Esophagus muscularis mucosa (tissue), 4 donors: ENCODE results near the gene DCK. TPM values are rescaled to one million over a fixed set of nuclear protein-coding genes. Genes with fewer than 3 reads are reported as not detected.
"Not testable (repeated sequence)": the region's sequence is repeated elsewhere in the genome, so short reads cannot be mapped to it uniquely, and the experiment has no call there.

Experiments used
- DNase-seq: peaks from one replicate; pipeline ENCODE4 v3.0.0-alpha.2; 2017; ENCODE audit errors: extremely low spot score
- H3K27ac ChIP-seq, 4 donors: fragments of 200-600 bp; sonication (generic); replicated peaks in 1 of 4; 1 replicate in 3 of 4; 2 replicates in 1 of 4; pipeline ENCODE4 v1.5.1; 2016 to 2019; ENCODE audit warnings: mild to moderate bottlenecking in 1 of 4
- H3K27me3 ChIP-seq, 4 donors: fragments of 200-600 bp; sonication (generic); one replicate each; pipeline versions ENCODE4 v1.5.1 to v1.6.0; 2016 to 2019
- H3K36me3 ChIP-seq, 4 donors: fragments of 200-600 bp; sonication (generic); one replicate each; pipeline ENCODE4 v1.5.1; 2016 to 2019
- H3K4me1 ChIP-seq, 4 donors: fragments of 200-600 bp; sonication (generic); one replicate each; pipeline ENCODE4 v1.5.1; 2016 to 2019
- H3K4me3 ChIP-seq, 4 donors: fragments of 200-600 bp; sonication (generic); 1 replicate in 2 of 4; 2 replicates in 2 of 4; pipeline ENCODE4 v1.5.1; 2016 to 2019; ENCODE audit warnings: mild to moderate bottlenecking in 4 of 4, moderate library complexity in 1 of 4
- H3K9me3 ChIP-seq, 4 donors: fragments of 200-600 bp; sonication (generic); 1 replicate in 3 of 4; 2 replicates in 1 of 4; pipeline ENCODE4 v1.5.1; 2016 to 2019
- CTCF ChIP-seq, 3 experiments: fragments of 200-600 bp in 2 of 3; fragments of 450-650 bp in 1 of 3; sonication (generic) in 2 of 3; IDR thresholded peaks; one replicate each; pipeline ENCODE4 v1.5.1; 2017 to 2019; ENCODE audit warnings: antibody characterized with exemption in 3 of 3, mild to moderate bottlenecking in 2 of 3, moderate library complexity in 1 of 3
- EP300 ChIP-seq: sonication (generic); formaldehyde crosslinking; IDR thresholded peaks from one replicate; pipeline ENCODE4 v1.6.1; 2017; ENCODE audit warnings: antibody characterized with exemption
- POLR2A ChIP-seq: fragments of 450-650 bp; IDR thresholded peaks from one replicate; pipeline ENCODE4 v1.6.1; 2017; ENCODE audit warnings: antibody characterized with exemption, moderate library complexity, mild to moderate bottlenecking, low read depth
- POLR2AphosphoS5 ChIP-seq, 2 donors: sonication (generic); formaldehyde crosslinking; IDR thresholded peaks; one replicate each; pipeline ENCODE4 v1.6.1; 2017; ENCODE audit warnings: antibody characterized with exemption in 2 of 2
- WGBS: methylation state at CpG from one replicate; pipeline ENCODE4 v1.1.5; 2018; 5-methylcytosine and 5-hydroxymethylcytosine counted together
- intact Hi-C: fragments of 100-400 bp; cut with DNase I; formaldehyde crosslinking; loops from one replicate; pipeline ENCODE4 v1.15.1; 2023
- total RNA-seq, 4 donors: library from RNA; depleted of rRNA; stranded (reverse); fragments of >200 nt; gene quantifications; one replicate each; pipeline versions ENCODE4 v1.1.0 to v1.2.1, GENCODE V29; 2016

Gene DCK
- total RNA-seq, 4 donors from 2014 or later = 13.7 to 16.8 (median 14.8) TPM

DNA sequence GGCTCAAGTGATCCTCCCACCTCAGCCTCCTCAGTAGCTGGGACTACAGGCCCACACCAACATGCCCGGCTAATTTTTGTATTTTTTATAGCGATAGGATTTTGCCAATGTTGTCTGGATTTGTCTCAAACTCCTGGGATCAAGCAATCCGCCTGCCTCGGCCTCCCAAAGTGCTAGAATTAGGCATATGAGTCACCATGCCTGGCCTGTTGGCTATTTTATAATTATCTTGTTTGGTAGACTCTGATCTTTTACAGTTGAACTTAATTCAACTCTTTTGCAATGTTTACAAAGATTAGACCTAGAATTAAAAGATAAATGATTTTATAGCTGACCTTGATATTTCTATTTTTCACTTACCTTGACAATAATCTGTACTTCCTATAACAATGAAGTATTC is 18.0 kb downstream of the DCK start:
- Histone ChIP-seq H3K4me3 (no peak overlapping the region), H3K27ac (no peak overlapping the region), H3K27me3 (no peaks in the 10 kb centered on the region), H3K36me3 (no peaks in the 10 kb centered on the region), H3K9me3 (no peaks in the 10 kb centered on the region), H3K4me1 (peaks cover 0 to 7% (median 2%) of the 10 kb centered on the region in 4 donors)
- TF ChIP-seq POLR2A (no peak), EP300 (no peak), CTCF (IDR thresholded peaks at IDR 0.05) (no peak), POLR2AphosphoS5 (IDR thresholded peaks at IDR 0.05) (no peak)
- WGBS = 93% methylated on average over 4 of the region's 4 CpGs
- DNase-seq = no peak
- intact Hi-C loops = no loop called here

- 97% methylated on average over 2 of the region's 2 CpGs for WGBS
- H3K27ac ChIP-seq, H3K9me3 ChIP-seq, DNase-seq, H3K36me3 ChIP-seq, H3K27me3 ChIP-seq, H3K4me1 ChIP-seq, intact Hi-C loops, H3K4me3 ChIP-seq: not testable (repeated sequence)
These were observed 23.9 kb downstream of the DCK start for GRCh38 chr4:71017391-71017790.

DNA sequence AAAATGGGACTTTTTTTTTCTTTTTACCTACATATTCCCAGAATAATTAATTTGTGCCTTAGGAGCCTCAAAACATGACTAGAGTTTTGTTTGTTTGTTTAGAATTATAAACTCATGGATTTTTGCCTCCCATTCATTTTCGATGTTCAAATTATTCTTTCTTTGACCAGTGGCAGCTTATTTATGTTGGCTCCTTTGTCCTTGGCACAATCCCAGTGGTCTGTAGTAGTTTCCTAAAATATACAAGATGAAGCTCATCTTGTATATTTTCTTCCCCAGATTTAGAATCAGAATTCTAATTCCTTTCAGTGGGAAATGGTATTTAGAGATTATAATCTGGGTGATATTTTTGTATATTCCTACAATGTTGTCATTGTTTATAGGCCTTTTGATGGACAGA is 27.2 kb downstream of the DCK start:
- TF ChIP-seq POLR2A = no peak
- no peak for TF ChIP-seq POLR2AphosphoS5 (IDR thresholded peaks at IDR 0.05)
- TF ChIP-seq CTCF (IDR thresholded peaks at IDR 0.05) = no peak
- TF ChIP-seq EP300 = no peak
- H3K27me3 ChIP-seq = no peaks in the 10 kb centered on the region
- H3K4me1 ChIP-seq = peaks cover 0 to 10% (median 7%) of the 10 kb centered on the region in 4 donors
- no peaks in the 10 kb centered on the region for H3K9me3 ChIP-seq
- WGBS = 31% methylated on average over 1 of the region's 1 CpG
- no peak overlapping the region for H3K4me3 ChIP-seq
- intact Hi-C loops = no loop called here
- no peak overlapping the region for H3K27ac ChIP-seq
- peaks cover 0 to 5% (median 0%) of the 10 kb centered on the region in 4 donors for H3K36me3 ChIP-seq
- DNase-seq = no peak

DNA sequence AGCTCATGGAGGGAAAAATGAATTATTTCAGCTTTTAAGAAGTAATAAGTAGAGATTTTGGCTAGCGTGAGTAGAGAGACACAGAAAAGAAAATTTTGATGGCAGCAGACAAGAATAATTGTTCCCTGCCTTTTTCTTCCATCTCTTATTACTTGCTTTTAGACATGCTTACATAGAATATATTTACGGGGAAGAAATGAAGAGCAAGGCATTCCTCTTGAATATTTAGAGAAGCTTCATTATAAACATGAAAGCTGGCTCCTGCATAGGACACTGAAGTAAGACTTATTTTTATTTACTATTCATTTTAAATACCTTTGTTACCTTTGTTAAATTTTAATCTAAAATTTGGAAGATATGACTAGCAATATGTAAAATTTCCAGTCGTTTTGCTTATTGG is 32.2 kb downstream of the DCK start:
- TF ChIP-seq CTCF (IDR thresholded peaks at IDR 0.05) = no peak
- no peak for TF ChIP-seq EP300
- no peak for TF ChIP-seq POLR2AphosphoS5 (IDR thresholded peaks at IDR 0.05)
- no peak for TF ChIP-seq POLR2A
- 75% methylated on average over 3 of the region's 3 CpGs for WGBS
- no peaks in the 10 kb centered on the region for H3K9me3 ChIP-seq

GRCh38 chr4:71026086-71026485 is 32.6 kb downstream of the DCK start:
- Histone ChIP-seq H3K27ac (no peak overlapping the region), H3K4me1 (peaks cover 0 to 13% (median 8%) of the 10 kb centered on the region in 4 donors), H3K4me3 (no peak overlapping the region), H3K9me3 (no peaks in the 10 kb centered on the region), H3K36me3 (peaks cover 0 to 29% (median 8%) of the 10 kb centered on the region in 4 donors), H3K27me3 (no peaks in the 10 kb centered on the region)
- WGBS = 62% methylated on average over 2 of the region's 2 CpGs
- TF ChIP-seq CTCF (IDR thresholded peaks at IDR 0.05) (no peak), POLR2AphosphoS5 (IDR thresholded peaks at IDR 0.05) (no peak), POLR2A (no peak), EP300 (no peak)
- intact Hi-C loops = no loop called here
- no peak for DNase-seq

More for the DNA sequence above, 32.2 kb downstream of the DCK start:
- DNase-seq = no peak
- intact Hi-C loops = no loop called here
- no peaks in the 10 kb centered on the region for H3K27me3 ChIP-seq
- H3K4me1 ChIP-seq = peaks cover 0 to 14% (median 8%) of the 10 kb centered on the region in 4 donors
- H3K4me3 ChIP-seq = no peak overlapping the region
- H3K27ac ChIP-seq = no peak overlapping the region
- peaks cover 0 to 28% (median 8%) of the 10 kb centered on the region in 4 donors for H3K36me3 ChIP-seq
